OCI-LY1 (cell line): Measurements from ENCODE around the gene KCNK2.

ENCODE experiments used
- H2AFZ ChIP-seq: fragments of 200-600 bp; sonication (generic), shearing (Covaris generic); 2 replicates; pipeline ENCODE4 v1.6.0; 2014; ENCODE audit warnings: antibody characterized with exemption, mild to moderate bottlenecking, low read length
- H3F3A ChIP-seq: fragments of 200-600 bp; sonication (generic), shearing (Covaris generic); 2 replicates; pipeline ENCODE4 v1.6.0; 2014; ENCODE audit warnings: mild to moderate bottlenecking, antibody characterized with exemption, low read length, moderate library complexity; ENCODE audit not compliant: insufficient read depth
- H3K27ac ChIP-seq: fragments of 200-600 bp; sonication (generic); 2 replicates; pipeline ENCODE4 v1.5.1; 2014; ENCODE audit warnings: low read length, mixed run types, mild to moderate bottlenecking, low read depth; ENCODE audit not compliant: poor library complexity, severe bottlenecking
- H3K27me3 ChIP-seq: fragments of 200-600 bp; sonication (generic); 2 replicates; pipeline ENCODE4 v1.6.0; 2014; ENCODE audit warnings: antibody characterized with exemption, mild to moderate bottlenecking, low read length, moderate library complexity; ENCODE audit not compliant: insufficient read depth
- H3K36me3 ChIP-seq: fragments of 200-600 bp; sonication (generic); 2 replicates; pipeline ENCODE4 v1.6.1; 2014; ENCODE audit warnings: mild to moderate bottlenecking, antibody characterized with exemption, low read length, moderate library complexity, mixed read lengths; ENCODE audit not compliant: insufficient read depth
- H3K4me1 ChIP-seq: fragments of 200-600 bp; sonication (generic); 2 replicates; pipeline ENCODE4 v1.5.1; 2014; ENCODE audit warnings: mild to moderate bottlenecking, low read length, moderate library complexity; ENCODE audit not compliant: insufficient read depth, severe bottlenecking
- H3K4me2 ChIP-seq: fragments of 200-600 bp; sonication (generic), shearing (Covaris generic); 2 replicates; pipeline ENCODE4 v1.6.1; 2014; ENCODE audit warnings: low read length
- H3K4me3 ChIP-seq: fragments of 200-600 bp; sonication (generic); 2 replicates; pipeline ENCODE4 v1.5.1; 2014; ENCODE audit warnings: low read length, low read depth, mild to moderate bottlenecking, mixed read lengths; ENCODE audit not compliant: poor library complexity, severe bottlenecking
- H3K79me2 ChIP-seq: fragments of 200-600 bp; shearing (Covaris generic); 2 replicates; pipeline ENCODE4 v1.6.1; 2016; ENCODE audit warnings: mixed run types, low read length, mixed read lengths; ENCODE audit not compliant: insufficient read depth
- H3K9ac ChIP-seq: fragments of 200-600 bp; sonication (generic), shearing (Covaris generic); 2 replicates; pipeline ENCODE4 v1.6.1; 2014; ENCODE audit warnings: mild to moderate bottlenecking, low read length, mixed read lengths
- H3K9me2 ChIP-seq: fragments of 200-600 bp; sonication (generic), shearing (Covaris generic); 2 replicates; pipeline ENCODE4 v1.6.1; 2014; ENCODE audit warnings: low read depth, mild to moderate bottlenecking, low read length, mixed read lengths
- H3K9me3 ChIP-seq: fragments of 200-600 bp; shearing (Covaris generic); 2 replicates; pipeline ENCODE4 v1.6.1; 2014; ENCODE audit warnings: low read length, mixed read lengths
- H4K20me1 ChIP-seq: fragments of 200-600 bp; sonication (generic), shearing (Covaris generic); 2 replicates; pipeline ENCODE4 v1.6.0; 2016; ENCODE audit warnings: mild to moderate bottlenecking, low read length; ENCODE audit not compliant: insufficient read depth
- CTCF ChIP-seq: fragments of 200-600 bp; sonication (generic), shearing (Covaris generic); IDR thresholded peaks from 2 replicates; pipeline ENCODE4 v1.5.1; 2017; ENCODE audit warnings: mild to moderate bottlenecking, antibody characterized with exemption, low read length, moderate library complexity, mixed read lengths
- EZH2 ChIP-seq: fragments of 200-600 bp; sonication (generic), shearing (Covaris generic); IDR thresholded peaks from 2 replicates; pipeline ENCODE4 v1.8.0; 2017; ENCODE audit warnings: borderline replicate concordance, mixed run types, mild to moderate bottlenecking, antibody characterized with exemption, low read length, moderate library complexity, mixed read lengths

The KCNK2 gene

GRCh38 chr1:215241451-215241850 lies 158.9 kb downstream of the KCNK2 start:
- Histone ChIP-seq H3K9ac (no peak overlapping the region), H3K4me2 (no peak overlapping the region), H3K4me3 (no peak overlapping the region), H3K27me3 (no peaks in the 10 kb centered on the region), H3K36me3 (no peaks in the 10 kb centered on the region), H3K27ac (no peak overlapping the region), H3K4me1 (no peaks in the 10 kb centered on the region), H3K9me2 (no peaks in the 10 kb centered on the region), H3K9me3 (no peaks in the 10 kb centered on the region), H2AFZ (no peak overlapping the region), H3F3A (no peaks in the 10 kb centered on the region), H4K20me1 (no peaks in the 10 kb centered on the region), H3K79me2 (no peaks in the 10 kb centered on the region)
- TF ChIP-seq EZH2 = no peak
- TF ChIP-seq CTCF = no peak

- H2AFZ ChIP-seq = no peak overlapping the region
- no peaks in the 10 kb centered on the region for H3K79me2 ChIP-seq
- H3K4me2 ChIP-seq = no peak overlapping the region
- H3K36me3 ChIP-seq = no peaks in the 10 kb centered on the region
- H3K9ac ChIP-seq = no peak overlapping the region
- no peak overlapping the region for H3K27ac ChIP-seq
- no peaks in the 10 kb centered on the region for H3F3A ChIP-seq
- TF ChIP-seq CTCF = no peak
- TF ChIP-seq EZH2 = no peak
- H3K4me1 ChIP-seq = no peaks in the 10 kb centered on the region
- H3K9me2 ChIP-seq = no peaks in the 10 kb centered on the region
- no peaks in the 10 kb centered on the region for H4K20me1 ChIP-seq
- no peaks in the 10 kb centered on the region for H3K9me3 ChIP-seq
- H3K27me3 ChIP-seq = no peaks in the 10 kb centered on the region
- no peak overlapping the region for H3K4me3 ChIP-seq
These were observed 161.0 kb downstream of the KCNK2 start for GRCh38 chr1:215243345-215244054.

DNA sequence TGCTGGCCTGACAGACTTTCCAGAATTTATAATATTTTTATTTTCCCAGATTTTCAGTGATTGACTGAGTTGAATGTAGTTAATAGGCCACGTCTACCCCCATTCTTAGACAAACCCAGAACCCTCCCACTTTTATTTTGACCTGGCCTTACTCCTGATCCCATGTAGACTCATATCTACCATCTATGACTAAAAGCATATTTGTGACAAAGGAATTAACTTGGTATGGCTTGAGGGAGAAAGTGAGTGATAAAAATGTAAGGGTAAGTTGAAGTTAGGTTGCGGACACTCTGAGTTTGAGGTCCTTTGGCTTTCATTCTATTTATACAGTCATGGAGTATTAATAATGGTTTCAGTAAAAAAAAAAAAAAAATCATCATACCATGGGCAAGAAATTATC lies 168.4 kb downstream of the KCNK2 start:
- no peaks in the 10 kb centered on the region for H3K36me3 ChIP-seq
- H3K79me2 ChIP-seq = no peaks in the 10 kb centered on the region
- no peaks in the 10 kb centered on the region for H3K27me3 ChIP-seq
- H3K9ac ChIP-seq = no peak overlapping the region
- no peak overlapping the region for H2AFZ ChIP-seq
- no peak overlapping the region for H3K4me2 ChIP-seq
- TF ChIP-seq CTCF (no peak), EZH2 (no peak)
- H3K4me3 ChIP-seq = no peak overlapping the region
- no peaks in the 10 kb centered on the region for H3K9me3 ChIP-seq
- no peaks in the 10 kb centered on the region for H3K4me1 ChIP-seq
- no peaks in the 10 kb centered on the region for H3K9me2 ChIP-seq
- no peaks in the 10 kb centered on the region for H4K20me1 ChIP-seq
- H3F3A ChIP-seq = no peaks in the 10 kb centered on the region
- H3K27ac ChIP-seq = no peak overlapping the region
